ENCODE data around the gene GMPPA.

Gene GMPPA

DNA sequence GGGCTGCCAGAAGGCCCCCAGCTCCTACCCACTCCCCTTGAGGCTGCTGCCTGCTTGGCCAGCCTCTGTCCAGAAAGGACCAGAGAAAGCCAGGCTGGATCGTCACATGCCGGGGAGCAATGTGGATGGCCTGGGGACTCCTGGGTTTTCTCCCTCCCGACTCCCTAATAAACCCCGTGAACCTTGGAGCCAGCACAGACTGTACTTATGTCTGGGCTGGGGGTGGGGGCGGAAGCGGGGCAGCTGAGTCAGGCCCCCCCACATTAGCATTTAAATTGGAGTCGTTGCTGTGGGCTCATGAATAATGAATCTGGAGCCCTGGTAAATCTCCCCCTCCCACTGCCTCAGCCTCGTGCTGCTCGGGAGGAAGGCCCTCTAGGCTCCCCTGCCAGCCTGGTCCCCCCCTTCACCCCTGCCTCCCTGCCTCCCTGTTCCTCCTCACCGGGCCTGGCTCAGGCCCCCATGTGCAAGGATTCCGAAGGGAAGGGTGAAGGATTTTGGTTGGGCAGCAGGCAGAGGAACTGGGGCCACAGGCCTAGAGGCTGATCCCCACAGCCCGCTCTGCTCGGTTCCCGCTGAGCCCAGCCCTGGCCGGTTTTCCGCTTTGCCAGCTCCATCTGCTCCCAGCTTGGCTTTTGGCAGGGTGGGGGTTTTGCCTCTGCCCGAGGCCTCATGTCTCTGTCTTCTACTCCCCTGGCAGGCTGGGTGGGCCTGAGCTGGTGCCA, 8.3 kb downstream of the GMPPA start:
- H2AK5ac ChIP-seq (ENCODE audit: low read depth, low read length), result peak overlapping the region; percentile 61
- H2BK15ac ChIP-seq (ENCODE audit: low read length), result no peak overlapping the region
- no peak overlapping the region for H2BK5ac ChIP-seq (ENCODE audit: low read length)
- H3K27me3 ChIP-seq (ENCODE audit: control insufficient read depth in 3 of 3, insufficient read depth in 3 of 3, low read depth in 1 of 3, low read length in 3 of 3), result peaks cover 0 to 10% (median 8%) of the 10 kb centered on the region in 3 experiments
- no peak for DNase-seq (ENCODE audit: low spot score)
- H3K27ac ChIP-seq (replicated peaks; ENCODE audit: low read length), result no peak overlapping the region
- no peak overlapping the region for H3K4ac ChIP-seq (ENCODE audit: low read length)
- H4K8ac ChIP-seq (ENCODE audit: low read depth, low read length), result no peak overlapping the region
- peak overlapping the region; percentile 31 for H3K14ac ChIP-seq (ENCODE audit: low read length)
- peak overlapping the region; percentile 59 for H2AFZ ChIP-seq (ENCODE audit: low read length)
- no peak overlapping the region for H3K9ac ChIP-seq (ENCODE audit: low read depth, low read length, poor library complexity)
- H2BK12ac ChIP-seq (ENCODE audit: low read length), result no peak overlapping the region
- peak overlapping the region; percentile 48 for H3K18ac ChIP-seq (ENCODE audit: low read length)
- peaks cover 20 to 39% of the 10 kb centered on the region in 2 donors for H3K4me1 ChIP-seq (ENCODE audit: control insufficient read depth in 2 of 2, insufficient read depth in 1 of 2, low read depth in 1 of 2, low read length in 2 of 2)
- H3K36me3 ChIP-seq (replicated peaks in 1 of 2; ENCODE audit: control insufficient read depth in 2 of 2, insufficient read depth in 2 of 2, low read length in 2 of 2), result peaks cover 5% of the 10 kb centered on the region in 2 donors
- peak overlapping the region; percentile 73 for H3K23ac ChIP-seq (ENCODE audit: low read depth, low read length, poor library complexity)
- no peaks in the 10 kb centered on the region for H3K79me1 ChIP-seq (ENCODE audit: low read depth, low read length)
- WGBS, 2 donors (ENCODE audit: extremely low coverage in 2 of 2, insufficient read length in 2 of 2, insufficient replicate concordance in 1 of 2), result no CpG with 5 or more reads among the region's 17 CpGs
- no peak overlapping the region for H4K91ac ChIP-seq (ENCODE audit: low read depth, low read length, poor library complexity)
- H3K4me2 ChIP-seq (ENCODE audit: insufficient read depth, low read length, poor library complexity, severe bottlenecking), result no peak overlapping the region
- peaks cover 0 to 2% of the 10 kb centered on the region in 2 donors for H3K9me3 ChIP-seq (replicated peaks in 1 of 2; ENCODE audit: control insufficient read depth in 2 of 2, insufficient read depth in 1 of 2, low read depth in 1 of 2, low read length in 2 of 2)
- no peak overlapping the region for H3K4me3 ChIP-seq (ENCODE audit: low read length in 2 of 2)
- no peak overlapping the region for H2BK120ac ChIP-seq (ENCODE audit: low read depth, low read length)

- H3K4ac ChIP-seq (ENCODE audit: low read length), result no peak overlapping the region
- no peak overlapping the region for H3K27ac ChIP-seq (replicated peaks; ENCODE audit: low read length)
- no peak overlapping the region for H2AFZ ChIP-seq (ENCODE audit: low read length)
- H2BK5ac ChIP-seq (ENCODE audit: low read length), result no peak overlapping the region
- H2BK15ac ChIP-seq (ENCODE audit: low read length), result no peak overlapping the region
- WGBS, 2 donors (ENCODE audit: extremely low coverage in 2 of 2, insufficient read length in 2 of 2, insufficient replicate concordance in 1 of 2), result no CpG with 5 or more reads among the region's 8 CpGs
- peak overlapping the region; percentile 31 for H3K14ac ChIP-seq (ENCODE audit: low read length)
- peak overlapping the region; percentile 61 for H2AK5ac ChIP-seq (ENCODE audit: low read depth, low read length)
- H3K27me3 ChIP-seq (ENCODE audit: control insufficient read depth in 3 of 3, insufficient read depth in 3 of 3, low read depth in 1 of 3, low read length in 3 of 3), result peaks cover 0 to 18% (median 13%) of the 10 kb centered on the region in 3 experiments
- H4K91ac ChIP-seq (ENCODE audit: low read depth, low read length, poor library complexity), result no peak overlapping the region
- peaks cover 25 to 46% of the 10 kb centered on the region in 2 donors for H3K4me1 ChIP-seq (ENCODE audit: control insufficient read depth in 2 of 2, insufficient read depth in 1 of 2, low read depth in 1 of 2, low read length in 2 of 2)
- H2BK12ac ChIP-seq (ENCODE audit: low read length), result no peak overlapping the region
- H4K8ac ChIP-seq (ENCODE audit: low read depth, low read length), result no peak overlapping the region
- H3K9ac ChIP-seq (ENCODE audit: low read depth, low read length, poor library complexity), result no peak overlapping the region
- peaks cover 0 to 2% of the 10 kb centered on the region in 2 donors for H3K9me3 ChIP-seq (replicated peaks in 1 of 2; ENCODE audit: control insufficient read depth in 2 of 2, insufficient read depth in 1 of 2, low read depth in 1 of 2, low read length in 2 of 2)
- no peak overlapping the region for H3K23ac ChIP-seq (ENCODE audit: low read depth, low read length, poor library complexity)
- no peak overlapping the region for H3K4me2 ChIP-seq (ENCODE audit: insufficient read depth, low read length, poor library complexity, severe bottlenecking)
- no peak overlapping the region for H3K4me3 ChIP-seq (ENCODE audit: low read length in 2 of 2)
- no peaks in the 10 kb centered on the region for H3K79me1 ChIP-seq (ENCODE audit: low read depth, low read length)
- no peak for DNase-seq (ENCODE audit: low spot score)
- no peak overlapping the region for H3K18ac ChIP-seq (ENCODE audit: low read length)
- peaks cover 5% of the 10 kb centered on the region in 2 donors for H3K36me3 ChIP-seq (replicated peaks in 1 of 2; ENCODE audit: control insufficient read depth in 2 of 2, insufficient read depth in 2 of 2, low read length in 2 of 2)
- no peak overlapping the region for H2BK120ac ChIP-seq (ENCODE audit: low read depth, low read length)
These were observed 9.1 kb downstream of the GMPPA start for GRCh38 chr2:219507581-219508443.

GRCh38 chr2:219508444-219508734, 9.7 kb downstream of the GMPPA start:
- H2BK12ac ChIP-seq (ENCODE audit: low read length), result no peak overlapping the region
- peaks cover 0 to 24% (median 17%) of the 10 kb centered on the region in 3 experiments for H3K27me3 ChIP-seq (ENCODE audit: control insufficient read depth in 3 of 3, insufficient read depth in 3 of 3, low read depth in 1 of 3, low read length in 3 of 3)
- H3K4me1 ChIP-seq (ENCODE audit: control insufficient read depth in 2 of 2, insufficient read depth in 1 of 2, low read depth in 1 of 2, low read length in 2 of 2), result peaks cover 29 to 47% of the 10 kb centered on the region in 2 donors
- no peaks in the 10 kb centered on the region for H3K79me1 ChIP-seq (ENCODE audit: low read depth, low read length)
- no peak overlapping the region for H2AFZ ChIP-seq (ENCODE audit: low read length)
- H3K18ac ChIP-seq (ENCODE audit: low read length), result peak overlapping the region; percentile 13
- no peak overlapping the region for H2AK5ac ChIP-seq (ENCODE audit: low read depth, low read length)
- no peak overlapping the region for H3K9ac ChIP-seq (ENCODE audit: low read depth, low read length, poor library complexity)
- no peak overlapping the region for H3K4me2 ChIP-seq (ENCODE audit: insufficient read depth, low read length, poor library complexity, severe bottlenecking)
- H4K91ac ChIP-seq (ENCODE audit: low read depth, low read length, poor library complexity), result no peak overlapping the region
- H3K23ac ChIP-seq (ENCODE audit: low read depth, low read length, poor library complexity), result no peak overlapping the region
- no peak overlapping the region for H2BK120ac ChIP-seq (ENCODE audit: low read depth, low read length)
- H3K14ac ChIP-seq (ENCODE audit: low read length), result no peak overlapping the region
- H3K4me3 ChIP-seq (ENCODE audit: low read length in 2 of 2), result no peak overlapping the region
- no CpG with 5 or more reads among the region's 4 CpGs for WGBS, 2 donors (ENCODE audit: extremely low coverage in 2 of 2, insufficient read length in 2 of 2, insufficient replicate concordance in 1 of 2)
- H3K4ac ChIP-seq (ENCODE audit: low read length), result no peak overlapping the region
- peaks cover 0 to 2% of the 10 kb centered on the region in 2 donors for H3K9me3 ChIP-seq (replicated peaks in 1 of 2; ENCODE audit: control insufficient read depth in 2 of 2, insufficient read depth in 1 of 2, low read depth in 1 of 2, low read length in 2 of 2)
- peaks cover 5% of the 10 kb centered on the region in 2 donors for H3K36me3 ChIP-seq (replicated peaks in 1 of 2; ENCODE audit: control insufficient read depth in 2 of 2, insufficient read depth in 2 of 2, low read length in 2 of 2)
- H2BK5ac ChIP-seq (ENCODE audit: low read length), result no peak overlapping the region
- no peak overlapping the region for H4K8ac ChIP-seq (ENCODE audit: low read depth, low read length)
- no peak overlapping the region for H3K27ac ChIP-seq (replicated peaks; ENCODE audit: low read length)
- no peak overlapping the region for H2BK15ac ChIP-seq (ENCODE audit: low read length)
- DNase-seq (ENCODE audit: low spot score), result no peak
